NCI-H1105 treated with DMSO at 0.1 percent for 48 hours (cell line): Measurements from ENCODE around the gene KBTBD7.

Source experiments
- DNase-seq: peaks from one replicate; lab custom pipeline; 2025; lab: John Stamatoyannopoulos, UW

Gene KBTBD7

GRCh38 chr13:41193919-41194824 is at the start of gene KBTBD7:
Gene KBTBD7 (minus strand): TSS chr13:41194569. CDS start chr13:41194257, 312 bp downstream.
- DNase-seq, result peak; percentile 77

GRCh38 chr13:41241626-41242025 is 47.3 kb upstream of the KBTBD7 start:
- no peak for DNase-seq

GRCh38 chr13:41236369-41236768 is 42.0 kb upstream of the KBTBD7 start:
- no peak for DNase-seq

GRCh38 chr13:41232578-41233480 is 38.5 kb upstream of the KBTBD7 start:
- DNase-seq, result no peak

GRCh38 chr13:41231786-41232185 is 37.4 kb upstream of the KBTBD7 start:
- DNase-seq, result peak; percentile 71

- peak; percentile 23 for DNase-seq
These were observed 36.8 kb upstream of the KBTBD7 start for GRCh38 chr13:41231025-41231677.

- no peak for DNase-seq
These were observed 35.0 kb upstream of the KBTBD7 start for GRCh38 chr13:41229356-41229755.

GRCh38 chr13:41224113-41225110 is 30.0 kb upstream of the KBTBD7 start:
- no peak for DNase-seq

GRCh38 chr13:41222259-41222852 is 28.0 kb upstream of the KBTBD7 start:
- peak; percentile 36 for DNase-seq

GRCh38 chr13:41220401-41220800 is 26.0 kb upstream of the KBTBD7 start:
- DNase-seq, result no peak

GRCh38 chr13:41216160-41216559 is 21.8 kb upstream of the KBTBD7 start:
- DNase-seq, result no peak

GRCh38 chr13:41213919-41214318 is 19.6 kb upstream of the KBTBD7 start:
- no peak for DNase-seq

GRCh38 chr13:41213316-41213715 is 18.9 kb upstream of the KBTBD7 start:
- DNase-seq, result no peak

- no peak for DNase-seq
These were observed 18.5 kb upstream of the KBTBD7 start for GRCh38 chr13:41212881-41213280.

GRCh38 chr13:41211062-41211461 is 16.7 kb upstream of the KBTBD7 start:
- no peak for DNase-seq

GRCh38 chr13:41206467-41206866 is 12.1 kb upstream of the KBTBD7 start:
- DNase-seq, result no peak

- no peak for DNase-seq
These were observed 9.4 kb upstream of the KBTBD7 start for GRCh38 chr13:41203810-41204209.

GRCh38 chr13:41200126-41200525 is 5.8 kb upstream of the KBTBD7 start:
- DNase-seq, result no peak

- DNase-seq, result peak; percentile 1
These were observed 5.2 kb upstream of the KBTBD7 start for GRCh38 chr13:41199526-41199925.

- no peak for DNase-seq
These were observed 4.7 kb upstream of the KBTBD7 start for GRCh38 chr13:41199079-41199478.

GRCh38 chr13:41196620-41197019 is 2.3 kb upstream of the KBTBD7 start:
- DNase-seq, result no peak
